Parathyroid adenoma (tissue), 2 donors: ENCODE data around the gene ARHGAP15.

Experiments used
- H2AFZ ChIP-seq: fragments of 300-600 bp; sonication (generic); one replicate; pipeline ENCODE4 v1.7.0; 2017; ENCODE audit warnings: antibody characterized with exemption, mild to moderate bottlenecking
- H3K27ac ChIP-seq: fragments of 300-600 bp; sonication (generic); one replicate; pipeline ENCODE4 v1.7.0; 2017
- H3K27me3 ChIP-seq: fragments of 300-600 bp; sonication (generic); one replicate; pipeline ENCODE4 v1.7.0; 2017; ENCODE audit warnings: low read length; ENCODE audit not compliant: control insufficient read depth, insufficient read depth
- H3K36me3 ChIP-seq: fragments of 300-600 bp; sonication (generic); one replicate; pipeline ENCODE4 v1.7.0; 2017; ENCODE audit warnings: low read length; ENCODE audit not compliant: control insufficient read depth, insufficient read depth
- H3K4me1 ChIP-seq: fragments of 300-600 bp; sonication (generic); one replicate; pipeline ENCODE4 v1.7.0; 2017; ENCODE audit warnings: control low read depth
- H3K4me2 ChIP-seq: fragments of 300-600 bp; sonication (generic); one replicate; pipeline ENCODE4 v1.7.0; 2017; ENCODE audit warnings: low read length
- H3K4me3 ChIP-seq: fragments of 300-600 bp; sonication (generic); one replicate; pipeline ENCODE4 v1.7.0; 2017; ENCODE audit warnings: low read depth, low read length
- H3K79me2 ChIP-seq: fragments of 300-600 bp; sonication (generic); one replicate; pipeline ENCODE4 v1.7.0; 2017; ENCODE audit warnings: control low read depth
- H3K9ac ChIP-seq: fragments of 300-600 bp; sonication (generic); one replicate; pipeline ENCODE4 v1.7.0; 2017; ENCODE audit warnings: mild to moderate bottlenecking
- H3K9me3 ChIP-seq: fragments of 300-600 bp; sonication (generic); one replicate; pipeline ENCODE4 v1.7.0; 2017; ENCODE audit warnings: low read length; ENCODE audit not compliant: control insufficient read depth
- CTCF ChIP-seq: fragments of 300-600 bp; sonication (generic); IDR thresholded peaks from one replicate; pipeline ENCODE4 v1.7.0; 2017; ENCODE audit warnings: antibody characterized with exemption, mild to moderate bottlenecking
- donor health status: primary hyperparathyroidism.

ARHGAP15 gene

GRCh38 chr2:143759455-143759854 is 630.2 kb downstream of the ARHGAP15 start:
- Histone ChIP-seq H3K79me2 (no peaks in the 10 kb centered on the region), H3K27ac (no peak overlapping the region), H2AFZ (no peak overlapping the region), H3K4me3 (no peak overlapping the region), H3K4me2 (no peak overlapping the region), H3K27me3 (no peaks in the 10 kb centered on the region), H3K9ac (no peak overlapping the region), H3K36me3 (no peaks in the 10 kb centered on the region), H3K4me1 (peaks cover 6% of the 10 kb centered on the region), H3K9me3 (no peaks in the 10 kb centered on the region)
- no peak for TF ChIP-seq CTCF

- H3K4me2 ChIP-seq: no peak overlapping the region
- no peak overlapping the region for H3K4me3 ChIP-seq
- no peaks in the 10 kb centered on the region for H3K36me3 ChIP-seq
- no peak overlapping the region for H2AFZ ChIP-seq
- H3K4me1 ChIP-seq: no peaks in the 10 kb centered on the region
- no peaks in the 10 kb centered on the region for H3K27me3 ChIP-seq
- no peaks in the 10 kb centered on the region for H3K79me2 ChIP-seq
- H3K27ac ChIP-seq: no peak overlapping the region
- H3K9ac ChIP-seq: no peak overlapping the region
- no peaks in the 10 kb centered on the region for H3K9me3 ChIP-seq
- TF ChIP-seq CTCF: no peak
Observed at GRCh38 chr2:143762176-143762928, 633.1 kb downstream of the ARHGAP15 start.

- no peaks in the 10 kb centered on the region for H3K27me3 ChIP-seq
- no peak overlapping the region for H3K4me3 ChIP-seq
- H3K9me3 ChIP-seq: no peaks in the 10 kb centered on the region
- H3K79me2 ChIP-seq: no peaks in the 10 kb centered on the region
- no peak for TF ChIP-seq CTCF
- H2AFZ ChIP-seq: no peak overlapping the region
- H3K27ac ChIP-seq: no peak overlapping the region
- H3K4me1 ChIP-seq: no peaks in the 10 kb centered on the region
- no peak overlapping the region for H3K9ac ChIP-seq
- no peaks in the 10 kb centered on the region for H3K36me3 ChIP-seq
- H3K4me2 ChIP-seq: no peak overlapping the region
Observed at GRCh38 chr2:143764261-143764660, 635.0 kb downstream of the ARHGAP15 start.

- no peak for TF ChIP-seq CTCF
- H3K4me3 ChIP-seq: no peak overlapping the region
- no peaks in the 10 kb centered on the region for H3K9me3 ChIP-seq
- no peak overlapping the region for H3K4me2 ChIP-seq
- no peaks in the 10 kb centered on the region for H3K27me3 ChIP-seq
- no peaks in the 10 kb centered on the region for H3K4me1 ChIP-seq
- H3K9ac ChIP-seq: no peak overlapping the region
- H3K36me3 ChIP-seq: no peaks in the 10 kb centered on the region
- H2AFZ ChIP-seq: no peak overlapping the region
- H3K79me2 ChIP-seq: no peaks in the 10 kb centered on the region
- H3K27ac ChIP-seq: no peak overlapping the region
Observed at GRCh38 chr2:143764706-143765105, 635.5 kb downstream of the ARHGAP15 start.

- no peak for TF ChIP-seq CTCF
- Histone ChIP-seq H3K9me3 (no peaks in the 10 kb centered on the region), H3K9ac (no peak overlapping the region), H3K4me2 (no peak overlapping the region), H2AFZ (no peak overlapping the region), H3K4me3 (no peak overlapping the region), H3K27me3 (no peaks in the 10 kb centered on the region), H3K4me1 (no peaks in the 10 kb centered on the region), H3K36me3 (no peaks in the 10 kb centered on the region), H3K27ac (no peak overlapping the region), H3K79me2 (no peaks in the 10 kb centered on the region)
Observed at GRCh38 chr2:143768991-143769390, 639.8 kb downstream of the ARHGAP15 start.
